IMR-90 (cell line): ENCODE measurements around the gene ACE. TPM values are rescaled to one million over a fixed set of nuclear protein-coding genes. Genes with fewer than 3 reads are reported as not detected.

ENCODE experiments used
- ATAC-seq: fragments of 200-7000 bp; cut with Tn5 transposase; 2 replicates; pipeline ENCODE4 v1.9.1; 2020; ENCODE audit warnings: low read depth, mild to moderate bottlenecking, moderate library complexity
- BruUV-seq: library from RNA; stranded (reverse); fragments of 400-500 nt; replicated peaks from 2 replicates; lab custom pipeline; 2021; lab: Mats Ljungman, UMichigan
- CTCF ChIA-PET: fragments of 300-600 bp; formaldehyde crosslinking; extraction: SDS; loops from one replicate; lab custom pipeline; 2021; ENCODE audit warnings: antibody characterized with exemption; lab: Yijun Ruan, JAX
- POLR2A ChIA-PET: fragments of 300-600 bp; sonication (Branson Sonifier 250); formaldehyde crosslinking; loops from one replicate; lab custom pipeline; 2022; ENCODE audit warnings: antibody characterized with exemption; ENCODE audit not compliant: unreplicated experiment; lab: Charles Lee
- DNase-seq: peaks from one replicate; pipeline ENCODE4 v3.0.0; 2013
- H2AFZ ChIP-seq: replicated peaks from 2 replicates; pipeline ENCODE3; 2013; ENCODE audit warnings: low read length, mild to moderate bottlenecking; ENCODE audit not compliant: poor library complexity
- H2AK5ac ChIP-seq: 2 replicates; pipeline ENCODE4 v1.6.1; 2013; ENCODE audit warnings: low read depth, low read length, inconsistent platforms
- H2AK9ac ChIP-seq: replicated peaks from 2 replicates; pipeline ENCODE3; 2013; ENCODE audit warnings: mild to moderate bottlenecking, low read depth, low read length, moderate library complexity; ENCODE audit not compliant: poor library complexity
- H2BK120ac ChIP-seq: 2 replicates; pipeline ENCODE4 v1.6.1; 2013; ENCODE audit warnings: low read depth, low read length, inconsistent platforms
- H2BK15ac ChIP-seq: 3 replicates; pipeline ENCODE4 v1.6.1; 2013; ENCODE audit warnings: low read depth, low read length, inconsistent platforms
- H2BK20ac ChIP-seq: 2 replicates; pipeline ENCODE4 v1.6.1; 2013; ENCODE audit warnings: low read depth, mild to moderate bottlenecking, inconsistent platforms, low read length, moderate library complexity
- H2BK5ac ChIP-seq: 2 replicates; pipeline ENCODE4 v1.6.1; 2013; ENCODE audit warnings: mild to moderate bottlenecking, low read depth, low read length, inconsistent platforms; ENCODE audit not compliant: poor library complexity, severe bottlenecking
- H3K14ac ChIP-seq: replicated peaks from 2 replicates; pipeline ENCODE4 v1.6.1; 2013; ENCODE audit warnings: low read depth, low read length, inconsistent platforms
- H3K18ac ChIP-seq: 2 replicates; pipeline ENCODE4 v1.6.1; 2013; ENCODE audit warnings: low read depth, low read length, control low read depth
- H3K23ac ChIP-seq: 2 replicates; pipeline ENCODE4 v1.6.1; 2013; ENCODE audit warnings: low read depth, low read length, inconsistent platforms
- H3K27ac ChIP-seq: 2 replicates; pipeline ENCODE4 v1.5.1; 2013; ENCODE audit warnings: mild to moderate bottlenecking, control low read depth, low read length; ENCODE audit not compliant: insufficient read depth
- H3K27me3 ChIP-seq: 2 replicates; pipeline ENCODE4 v1.6.1; 2013; ENCODE audit warnings: low read length; ENCODE audit not compliant: control insufficient read depth, insufficient read depth
- H3K36me3 ChIP-seq: 2 replicates; pipeline ENCODE4 v1.6.1; 2013; ENCODE audit warnings: low read length, mixed read lengths; ENCODE audit not compliant: control insufficient read depth, insufficient read depth
- H3K4ac ChIP-seq: 2 replicates; pipeline ENCODE4 v1.6.1; 2013; ENCODE audit warnings: low read depth, low read length, inconsistent platforms
- H3K4me1 ChIP-seq: 2 replicates; pipeline ENCODE4 v1.6.1; 2013; ENCODE audit warnings: low read length, mixed read lengths; ENCODE audit not compliant: control insufficient read depth, insufficient read depth
- H3K4me2 ChIP-seq: 2 replicates; pipeline ENCODE4 v1.6.1; 2013; ENCODE audit warnings: low read depth, mild to moderate bottlenecking, control low read depth, low read length, moderate library complexity
- H3K4me3 ChIP-seq: 2 replicates; pipeline ENCODE4 v1.5.1; 2013; ENCODE audit warnings: low read depth, mild to moderate bottlenecking, control low read depth, low read length, moderate library complexity; ENCODE audit not compliant: insufficient read depth
- H3K56ac ChIP-seq: 2 replicates; pipeline ENCODE4 v1.6.1; 2013; ENCODE audit warnings: low read length, inconsistent platforms; ENCODE audit not compliant: insufficient read depth; ENCODE audit errors: extremely low read depth
- H3K79me1 ChIP-seq, 2 experiments: 2 replicates each; pipeline ENCODE4 v1.6.1; 2013; ENCODE audit warnings: low read length in 2 of 2, inconsistent platforms in 1 of 2, low read depth in 1 of 2
- H3K9ac ChIP-seq: 2 replicates; pipeline ENCODE4 v1.6.1; 2013; ENCODE audit warnings: low read depth, low read length, control low read depth
- H3K9me1 ChIP-seq: 2 replicates; pipeline ENCODE4 v1.6.1; 2013; ENCODE audit warnings: low read length, inconsistent platforms; ENCODE audit not compliant: insufficient read depth
- H3K9me3 ChIP-seq: 2 replicates; pipeline ENCODE4 v1.6.1; 2013; ENCODE audit warnings: low read length; ENCODE audit not compliant: control insufficient read depth, insufficient read depth
- H4K20me1 ChIP-seq: 2 replicates; pipeline ENCODE4 v1.6.1; 2013; ENCODE audit warnings: low read length, inconsistent platforms; ENCODE audit not compliant: insufficient read depth
- H4K5ac ChIP-seq: 2 replicates; pipeline ENCODE4 v1.6.1; 2013; ENCODE audit warnings: mild to moderate bottlenecking, low read depth, low read length, control low read depth
- H4K8ac ChIP-seq, 2 experiments: 2 replicates each; pipeline ENCODE4 v1.6.1; 2013; ENCODE audit warnings: low read depth in 2 of 2, low read length in 2 of 2, control low read depth in 1 of 2, inconsistent platforms in 1 of 2
- H4K91ac ChIP-seq: 2 replicates; pipeline ENCODE4 v1.6.1; 2013; ENCODE audit warnings: low read depth, low read length, inconsistent platforms; ENCODE audit not compliant: insufficient read depth
- MXI1 ChIP-seq: IDR thresholded peaks from 2 replicates; pipeline ENCODE4 v1.6.1; 2012; ENCODE audit warnings: low read depth, mild to moderate bottlenecking, low read length, moderate library complexity, borderline replicate concordance
- WGBS, 2 experiments: methylation state at CpG; one replicate each; pipeline versions ENCODE4 v1.1.5 to v1.1.7; 2013; ENCODE audit warnings: missing lambda C conversion rate in 2 of 2; ENCODE audit not compliant: insufficient read length in 1 of 2; ENCODE audit errors: extremely low coverage in 2 of 2; 5-methylcytosine and 5-hydroxymethylcytosine counted together
- dilution Hi-C: fragments of 300-500 bp; cut with HindIII; formaldehyde crosslinking; loops from one replicate; pipeline ENCODE4 v1.14.3; 2018; ENCODE audit warnings: low sequenced_read_pairs; ENCODE audit not compliant: unreplicated experiment
- in situ Hi-C: fragments of 300-500 bp; cut with MboI; formaldehyde crosslinking; loops from 3 replicates; pipeline ENCODE4 v1.14.3; 2019; ENCODE audit warnings: low sequenced_read_pairs, inconsistent platforms, mixed read lengths
- intact Hi-C: fragments of 100-400 bp; cut with micrococcal nuclease; formaldehyde crosslinking; loops from 2 replicates; pipeline ENCODE4 v1.10.0; 2022
- polyA plus RNA-seq, 3 experiments: library from polyadenylated mRNA; depleted of rRNA; stranded (reverse); fragments of >200 nt; gene quantifications; 2 replicates each; pipeline ENCODE4 v1.2.3, GENCODE V29; 2012; ENCODE audit warnings: low replicate concordance in 1 of 3
- total RNA-seq: library from RNA; depleted of rRNA; stranded (reverse); fragments of >200 nt; gene quantifications from 2 replicates; pipeline ENCODE4 v1.2.3, GENCODE V29; 2012
- TF ChIP-seq, protein P1 (sequence below): conservative IDR thresholded peaks from 2 replicates; pipeline ENCODE4 v1.5.1; 2012; ENCODE audit warnings: mild to moderate bottlenecking, low read depth, low read length, improper control_type of control experiment
- TF ChIP-seq, protein P2 (sequence below): fragments of 150-350 bp; IDR thresholded peaks from 2 replicates; pipeline ENCODE4 v1.6.1; 2016; ENCODE audit warnings: low read depth, mild to moderate bottlenecking, low read length, moderate library complexity, borderline replicate concordance

Gene ACE
- total and polyA plus RNA-seq, 2 of the 4 experiments (the other 2 are of a cell fraction) = 1.4 to 5.8 TPM

DNA sequence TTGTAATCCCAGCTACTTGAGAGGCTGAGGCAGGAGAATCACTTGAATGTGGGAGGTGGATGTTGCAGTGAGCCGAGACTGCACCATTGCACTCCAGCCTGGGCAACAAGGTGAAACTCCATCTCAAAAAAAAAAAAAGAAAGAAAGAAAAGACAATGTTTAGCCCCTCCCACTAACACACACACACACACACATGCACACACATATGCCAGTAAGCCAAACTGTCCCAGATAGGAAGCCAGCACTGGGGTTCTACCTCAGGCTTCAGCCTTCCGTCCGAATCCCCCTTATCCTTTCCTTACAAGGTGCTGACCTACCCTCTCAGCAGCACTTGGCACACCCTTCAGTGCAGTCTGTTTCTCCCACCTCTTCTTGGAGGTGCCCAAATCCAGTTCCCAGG is 37.6 kb downstream of the ACE start:
- Histone ChIP-seq H4K8ac (no peak overlapping the region), H3K4ac (no peak overlapping the region), H2BK5ac (no peak overlapping the region), H3K9ac (no peak overlapping the region), H3K9me1 (peaks cover 4% of the 10 kb centered on the region; the same call in 1 of the 2 replicates), H3K27ac (no peak overlapping the region), H3K56ac (no peak overlapping the region), H3K9me3 (no peaks in the 10 kb centered on the region), H3K4me2 (no peak overlapping the region), H4K20me1 (no peaks in the 10 kb centered on the region), H3K23ac (no peak overlapping the region), H3K36me3 (no peaks in the 10 kb centered on the region), H2AFZ (no peak overlapping the region), H4K91ac (no peak overlapping the region), H2AK9ac (no peak overlapping the region), H3K4me1 (peaks cover 3% of the 10 kb centered on the region), H3K27me3 (peaks cover 24% of the 10 kb centered on the region; the same call in 1 of the 2 replicates), H3K79me1 (no peaks in the 10 kb centered on the region), H3K18ac (no peak overlapping the region), H2BK15ac (no peak overlapping the region), H2BK20ac (no peak overlapping the region), H2AK5ac (no peak overlapping the region), H3K4me3 (no peak overlapping the region), H2BK120ac (no peak overlapping the region), H3K14ac (no peak overlapping the region), H4K5ac (no peak overlapping the region)
- ATAC-seq (no peak), DNase-seq (no peak)
- no TSS peak for BruUV-seq
- TF ChIP-seq MXI1 = no peak
- TF ChIP-seq, protein P1, sequence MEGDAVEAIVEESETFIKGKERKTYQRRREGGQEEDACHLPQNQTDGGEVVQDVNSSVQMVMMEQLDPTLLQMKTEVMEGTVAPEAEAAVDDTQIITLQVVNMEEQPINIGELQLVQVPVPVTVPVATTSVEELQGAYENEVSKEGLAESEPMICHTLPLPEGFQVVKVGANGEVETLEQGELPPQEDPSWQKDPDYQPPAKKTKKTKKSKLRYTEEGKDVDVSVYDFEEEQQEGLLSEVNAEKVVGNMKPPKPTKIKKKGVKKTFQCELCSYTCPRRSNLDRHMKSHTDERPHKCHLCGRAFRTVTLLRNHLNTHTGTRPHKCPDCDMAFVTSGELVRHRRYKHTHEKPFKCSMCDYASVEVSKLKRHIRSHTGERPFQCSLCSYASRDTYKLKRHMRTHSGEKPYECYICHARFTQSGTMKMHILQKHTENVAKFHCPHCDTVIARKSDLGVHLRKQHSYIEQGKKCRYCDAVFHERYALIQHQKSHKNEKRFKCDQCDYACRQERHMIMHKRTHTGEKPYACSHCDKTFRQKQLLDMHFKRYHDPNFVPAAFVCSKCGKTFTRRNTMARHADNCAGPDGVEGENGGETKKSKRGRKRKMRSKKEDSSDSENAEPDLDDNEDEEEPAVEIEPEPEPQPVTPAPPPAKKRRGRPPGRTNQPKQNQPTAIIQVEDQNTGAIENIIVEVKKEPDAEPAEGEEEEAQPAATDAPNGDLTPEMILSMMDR = no peak
- TF ChIP-seq, protein P2, sequence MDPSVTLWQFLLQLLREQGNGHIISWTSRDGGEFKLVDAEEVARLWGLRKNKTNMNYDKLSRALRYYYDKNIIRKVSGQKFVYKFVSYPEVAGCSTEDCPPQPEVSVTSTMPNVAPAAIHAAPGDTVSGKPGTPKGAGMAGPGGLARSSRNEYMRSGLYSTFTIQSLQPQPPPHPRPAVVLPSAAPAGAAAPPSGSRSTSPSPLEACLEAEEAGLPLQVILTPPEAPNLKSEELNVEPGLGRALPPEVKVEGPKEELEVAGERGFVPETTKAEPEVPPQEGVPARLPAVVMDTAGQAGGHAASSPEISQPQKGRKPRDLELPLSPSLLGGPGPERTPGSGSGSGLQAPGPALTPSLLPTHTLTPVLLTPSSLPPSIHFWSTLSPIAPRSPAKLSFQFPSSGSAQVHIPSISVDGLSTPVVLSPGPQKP = no peak
- no CpG with 5 or more reads among the region's 3 CpGs for WGBS, 2 experiments
- CTCF ChIA-PET = no interaction called here
- in situ Hi-C loops (no loop called here), dilution Hi-C loops (no loop called here), intact Hi-C loops (no loop called here)
- POLR2A ChIA-PET = no interaction called here
